Measurements from ENCODE around the gene BCAS2.

Gene BCAS2

GRCh38 chr1:114581335-114582287 is at the start of gene BCAS2:
Gene BCAS2, minus strand, starts transcription at chr1:114581615. Its CDS starts 24 bp downstream, at chr1:114581591.
- FAIRE-seq (peak; percentile 98), DNase-seq (ENCODE audit: insufficient read length, low spot score) (peak; percentile 74)
- peak; percentile 77 for TF ChIP-seq POLR2A (IDR thresholded peaks at IDR 0.05; ENCODE audit: low read depth, low read length)

- FAIRE-seq (no peak), DNase-seq (ENCODE audit: insufficient read length, low spot score) (no peak)
- TF ChIP-seq POLR2A (IDR thresholded peaks at IDR 0.05; ENCODE audit: low read depth, low read length) = no peak
Measured at GRCh38 chr1:114627107-114627506, 45.7 kb upstream of the BCAS2 start.

GRCh38 chr1:114623364-114623763 is 41.9 kb upstream of the BCAS2 start:
- DNase-seq (ENCODE audit: insufficient read length, low spot score) = no peak
- TF ChIP-seq POLR2A (IDR thresholded peaks at IDR 0.05; ENCODE audit: low read depth, low read length) = no peak
- FAIRE-seq = no peak

GRCh38 chr1:114620419-114620818 is 39.0 kb upstream of the BCAS2 start:
- TF ChIP-seq POLR2A (IDR thresholded peaks at IDR 0.05; ENCODE audit: low read depth, low read length) = no peak
- DNase-seq (ENCODE audit: insufficient read length, low spot score) = no peak
- FAIRE-seq = no peak

- TF ChIP-seq POLR2A (IDR thresholded peaks at IDR 0.05; ENCODE audit: low read depth, low read length) = no peak
- no peak for FAIRE-seq
- no peak for DNase-seq (ENCODE audit: insufficient read length, low spot score)
Measured at GRCh38 chr1:114618606-114619005, 37.2 kb upstream of the BCAS2 start.

- no peak for DNase-seq (ENCODE audit: insufficient read length, low spot score)
- no peak for TF ChIP-seq POLR2A (IDR thresholded peaks at IDR 0.05; ENCODE audit: low read depth, low read length)
- no peak for FAIRE-seq
Measured at GRCh38 chr1:114610546-114611245, 29.3 kb upstream of the BCAS2 start.

GRCh38 chr1:114609826-114610225 is 28.4 kb upstream of the BCAS2 start:
- FAIRE-seq (no peak), DNase-seq (ENCODE audit: insufficient read length, low spot score) (no peak)
- TF ChIP-seq POLR2A (IDR thresholded peaks at IDR 0.05; ENCODE audit: low read depth, low read length) = no peak

GRCh38 chr1:114609026-114609425 is 27.6 kb upstream of the BCAS2 start:
- FAIRE-seq (no peak), DNase-seq (ENCODE audit: insufficient read length, low spot score) (no peak)
- TF ChIP-seq POLR2A (IDR thresholded peaks at IDR 0.05; ENCODE audit: low read depth, low read length) = no peak

GRCh38 chr1:114607223-114607622 is 25.8 kb upstream of the BCAS2 start:
- TF ChIP-seq POLR2A (IDR thresholded peaks at IDR 0.05; ENCODE audit: low read depth, low read length) = no peak
- FAIRE-seq = no peak
- no peak for DNase-seq (ENCODE audit: insufficient read length, low spot score)

GRCh38 chr1:114597949-114598348 is 16.5 kb upstream of the BCAS2 start:
- TF ChIP-seq POLR2A (IDR thresholded peaks at IDR 0.05; ENCODE audit: low read depth, low read length) = no peak
- FAIRE-seq (no peak), DNase-seq (ENCODE audit: insufficient read length, low spot score) (no peak)

- no peak for FAIRE-seq
- no peak for DNase-seq (ENCODE audit: insufficient read length, low spot score)
- TF ChIP-seq POLR2A (IDR thresholded peaks at IDR 0.05; ENCODE audit: low read depth, low read length) = no peak
Measured at GRCh38 chr1:114595602-114596001, 14.2 kb upstream of the BCAS2 start.

GRCh38 chr1:114594046-114594445 is 12.6 kb upstream of the BCAS2 start:
- FAIRE-seq = no peak
- no peak for DNase-seq (ENCODE audit: insufficient read length, low spot score)
- TF ChIP-seq POLR2A (IDR thresholded peaks at IDR 0.05; ENCODE audit: low read depth, low read length) = no peak

GRCh38 chr1:114589122-114589521 is 7.7 kb upstream of the BCAS2 start:
- FAIRE-seq (no peak), DNase-seq (ENCODE audit: insufficient read length, low spot score) (no peak)
- TF ChIP-seq POLR2A (IDR thresholded peaks at IDR 0.05; ENCODE audit: low read depth, low read length) = no peak

- no peak for TF ChIP-seq POLR2A (IDR thresholded peaks at IDR 0.05; ENCODE audit: low read depth, low read length)
- no peak for DNase-seq (ENCODE audit: insufficient read length, low spot score)
- FAIRE-seq = no peak
Measured at GRCh38 chr1:114588196-114588689, 6.8 kb upstream of the BCAS2 start.
